Left lung (tissue), 14 donors: Measurements from ENCODE around the gene SMIM10L2A. TPM values are rescaled to one million over a fixed set of nuclear protein-coding genes. Genes with fewer than 3 reads are reported as not detected.

Experiments used
- ATAC-seq: fragments of 200-7000 bp; cut with Tn5 transposase; one replicate; pipeline ENCODE4 v1.9.1; 2020; ENCODE audit warnings: moderate library complexity
- DNase-seq, 4 donors: peaks; one replicate each; pipeline ENCODE4 v3.0.0-alpha.2; 2013 to 2020
- H3K27ac ChIP-seq, 2 donors: fragments of 200-600 bp; sonication (generic) in 1 of 2; one replicate each; pipeline versions ENCODE4 v1.5.0 to v1.8.0; 2020 to 2021
- H3K27me3 ChIP-seq, 2 donors: fragments of 200-600 bp; sonication (generic) in 1 of 2; one replicate each; pipeline versions ENCODE4 v1.5.0 to v1.8.0; 2020 to 2021
- H3K36me3 ChIP-seq, 2 donors: fragments of 200-600 bp; sonication (generic) in 1 of 2; one replicate each; pipeline versions ENCODE4 v1.5.0 to v1.8.0; 2020 to 2021
- H3K4me1 ChIP-seq, 2 donors: fragments of 200-600 bp; one replicate each; pipeline ENCODE4 v1.8.0; 2021
- H3K4me3 ChIP-seq, 2 donors: fragments of 200-600 bp; sonication (generic) in 1 of 2; one replicate each; pipeline versions ENCODE4 v1.5.0 to v1.8.0; 2020 to 2021; ENCODE audit warnings: mild to moderate bottlenecking in 1 of 2
- H3K9me3 ChIP-seq, 2 donors: fragments of 200-600 bp; sonication (generic) in 1 of 2; one replicate each; pipeline versions ENCODE4 v1.5.0 to v1.8.0; 2020 to 2021
- CTCF ChIP-seq, 2 donors: fragments of 200-600 bp; sonication (generic) in 1 of 2; IDR thresholded peaks; one replicate each; pipeline versions ENCODE4 v1.5.0 to v1.8.0; 2021; ENCODE audit warnings: antibody characterized with exemption in 2 of 2
- intact Hi-C, 2 donors: fragments of 100-400 bp; cut with DNase I; formaldehyde crosslinking; loops; one replicate each; pipeline versions ENCODE4 v1.11.2 to v1.14.2; 2022
- long read RNA-seq, 12 donors: library from polyadenylated mRNA in 2 of 12; unstranded in 2 of 12; transcript quantifications; one replicate each; pipeline ENCODE4 v2.0.0 and lab custom pipeline, GENCODE V29; 2019 to 2026
- polyA plus RNA-seq, 6 donors: library from polyadenylated mRNA; unstranded; fragments of 120-200 nt; gene quantifications; one replicate each; pipeline ENCODE4 v1.2.1, GENCODE V29; 2013; ENCODE audit not compliant: insufficient read length in 6 of 6
- total RNA-seq, 2 donors: library from RNA; stranded (reverse); fragmentation: NEBNext Ultra II Directional; extraction: Animal tissue kit (Norgen Biotek cat#: 25700); gene quantifications; one replicate each; pipeline ENCODE4 v1.2.1, GENCODE V29; 2021
- donor health status: DM: no; HTN: yes; CAD: no.
- donor health status: DM: no; HTN: no; CAD: no.

Gene SMIM10L2A
- 1 to 10 TPM; 2.4 to 6.4 TPM for total RNA-seq
- polyA plus RNA-seq: 10 to 100 TPM in 1 of 6 donors, 1 to 10 TPM in 5; 5.2 to 10.3 (median 8.7) TPM
- long read RNA-seq, donor 1, full-length matches to known transcripts: 4 of 4 reads
- long read RNA-seq, donor 1, partial matches to known transcripts: 0 of 4 reads
- long read RNA-seq, donor 1, other reads (novel, unspliced or antisense): 0 of 4 reads
- long read RNA-seq, donor 2, full-length matches to known transcripts: 2 of 2 reads
- long read RNA-seq, donor 2, partial matches to known transcripts: 0 of 2 reads
- long read RNA-seq, donor 2, other reads (novel, unspliced or antisense): 0 of 2 reads
- long read RNA-seq, donor 3, full-length matches to known transcripts: 5 of 5 reads
- long read RNA-seq, donor 3, partial matches to known transcripts: 0 of 5 reads
- long read RNA-seq, donor 3, other reads (novel, unspliced or antisense): 0 of 5 reads
- long read RNA-seq, donor 4: 0 reads
- long read RNA-seq, donor 5, full-length matches to known transcripts: 4 of 4 reads
- long read RNA-seq, donor 5, partial matches to known transcripts: 0 of 4 reads
- long read RNA-seq, donor 5, other reads (novel, unspliced or antisense): 0 of 4 reads
- long read RNA-seq, donor 6, full-length matches to known transcripts: 1 of 1 reads
- long read RNA-seq, donor 6, partial matches to known transcripts: 0 of 1 reads
- long read RNA-seq, donor 6, other reads (novel, unspliced or antisense): 0 of 1 reads
- long read RNA-seq, donor 7, full-length matches to known transcripts: 1 of 1 reads
- long read RNA-seq, donor 7, partial matches to known transcripts: 0 of 1 reads
- long read RNA-seq, donor 7, other reads (novel, unspliced or antisense): 0 of 1 reads
- long read RNA-seq, donor 8, full-length matches to known transcripts: 6 of 6 reads
- long read RNA-seq, donor 8, partial matches to known transcripts: 0 of 6 reads
- long read RNA-seq, donor 8, other reads (novel, unspliced or antisense): 0 of 6 reads
- long read RNA-seq, donor 9: 0 reads
- long read RNA-seq, donor 10: 0 reads
- long read RNA-seq, donor 11, full-length matches to known transcripts: 24 of 24 reads
- long read RNA-seq, donor 11, partial matches to known transcripts: 0 of 24 reads
- long read RNA-seq, donor 11, other reads (novel, unspliced or antisense): 0 of 24 reads
- long read RNA-seq, donor 12, full-length matches to known transcripts: 7 of 7 reads
- long read RNA-seq, donor 12, partial matches to known transcripts: 0 of 7 reads
- long read RNA-seq, donor 12, other reads (novel, unspliced or antisense): 0 of 7 reads

- H3K27me3 ChIP-seq: peaks cover 0 to 8% of the 10 kb centered on the region in 2 donors
- H3K4me1 ChIP-seq: no peaks in the 10 kb centered on the region
- no peak within 1 kb of the TSS for H3K27ac ChIP-seq
- peak in 1 of 4 donors; percentile 63 for DNase-seq
- no peaks in the 10 kb centered on the region for H3K9me3 ChIP-seq
- peak within 1 kb of the TSS; percentile 21 to 50 for H3K4me3 ChIP-seq
- no peak for ATAC-seq
- TF ChIP-seq CTCF (IDR thresholded peaks at IDR 0.05): no peak
- intact Hi-C loops: no loop called here
- H3K36me3 ChIP-seq: no peaks in the 10 kb centered on the region
Measured at GRCh38 chrX:135421932-135422809, at the start of gene SMIM10L2A. Gene SMIM10L2A, plus strand, starts transcription at chrX:135421944. Its CDS starts 188 bp downstream, at chrX:135422132.

- intact Hi-C loops: no loop called here
- Histone ChIP-seq H3K9me3 (no peaks in the 10 kb centered on the region), H3K27me3 (no peaks in the 10 kb centered on the region), H3K4me3 (no peak overlapping the region), H3K27ac (no peak overlapping the region), H3K4me1 (no peaks in the 10 kb centered on the region), H3K36me3 (no peaks in the 10 kb centered on the region)
- DNase-seq: no peak
- TF ChIP-seq CTCF (IDR thresholded peaks at IDR 0.05): no peak
- no peak for ATAC-seq
Measured at GRCh38 chrX:135373357-135373756, 48.4 kb upstream of the SMIM10L2A start.

- intact Hi-C loops: no loop called here
- no peak overlapping the region for H3K4me3 ChIP-seq
- no peaks in the 10 kb centered on the region for H3K9me3 ChIP-seq
- DNase-seq (no peak), ATAC-seq (no peak)
- TF ChIP-seq CTCF (IDR thresholded peaks at IDR 0.05): no peak
- no peaks in the 10 kb centered on the region for H3K4me1 ChIP-seq
- no peaks in the 10 kb centered on the region for H3K27me3 ChIP-seq
- peak overlapping the region in 1 of 2 donors; percentile 61 for H3K27ac ChIP-seq
- no peaks in the 10 kb centered on the region for H3K36me3 ChIP-seq
Measured at GRCh38 chrX:135382260-135382659, 39.5 kb upstream of the SMIM10L2A start.

- ATAC-seq: no peak
- no peak for TF ChIP-seq CTCF (IDR thresholded peaks at IDR 0.05)
- no peaks in the 10 kb centered on the region for H3K27me3 ChIP-seq
- H3K36me3 ChIP-seq: no peaks in the 10 kb centered on the region
- no peaks in the 10 kb centered on the region for H3K9me3 ChIP-seq
- H3K27ac ChIP-seq: peak overlapping the region in 1 of 2 donors; percentile 23
- H3K4me1 ChIP-seq: no peaks in the 10 kb centered on the region
- H3K4me3 ChIP-seq: no peak overlapping the region
- no peak for DNase-seq
- intact Hi-C loops: no loop called here
Measured at GRCh38 chrX:135383249-135383648, 38.5 kb upstream of the SMIM10L2A start.
